Esophagus (tissue), 2 donors: ENCODE measurements around the gene VIL1. TPM values are rescaled to one million over a fixed set of nuclear protein-coding genes. Genes with fewer than 3 reads are reported as not detected.

Source experiments
- H3K27ac ChIP-seq, 2 donors: one replicate each; pipeline ENCODE4 v1.5.1; 2013; ENCODE audit warnings: low read depth in 2 of 2, mild to moderate bottlenecking in 2 of 2, inconsistent platforms in 1 of 2, low read length in 1 of 2, moderate library complexity in 1 of 2
- H3K27me3 ChIP-seq, 2 donors: one replicate each; pipeline ENCODE4 v1.6.1; 2013; ENCODE audit warnings: low read length in 2 of 2, control low read depth in 1 of 2, mild to moderate bottlenecking in 1 of 2; ENCODE audit not compliant: insufficient read depth in 2 of 2, control insufficient read depth in 1 of 2
- H3K36me3 ChIP-seq, 2 donors: one replicate each; pipeline ENCODE4 v1.6.1; 2013; ENCODE audit warnings: low read length in 1 of 2; ENCODE audit not compliant: control insufficient read depth in 2 of 2, insufficient read depth in 2 of 2
- H3K4me1 ChIP-seq, 2 donors: one replicate each; pipeline ENCODE4 v1.6.1; 2013; ENCODE audit warnings: low read length in 1 of 2; ENCODE audit not compliant: control insufficient read depth in 2 of 2, insufficient read depth in 2 of 2
- H3K4me3 ChIP-seq, 2 donors: one replicate each; pipeline ENCODE4 v1.5.1; 2013; ENCODE audit warnings: low read length in 2 of 2, mild to moderate bottlenecking in 2 of 2, low read depth in 1 of 2, moderate library complexity in 1 of 2
- H3K9me3 ChIP-seq, 2 donors: one replicate each; pipeline ENCODE4 v1.6.1; 2013; ENCODE audit warnings: mild to moderate bottlenecking in 2 of 2, low read depth in 1 of 2, low read length in 1 of 2, moderate library complexity in 1 of 2; ENCODE audit not compliant: control insufficient read depth in 2 of 2, insufficient read depth in 1 of 2
- WGBS, 2 donors: extraction: QIAGEN DNeasy Blood & Tissue Kit; methylation state at CpG; one replicate each; pipeline ENCODE4 v1.1.7; 2013; 5-methylcytosine and 5-hydroxymethylcytosine counted together
- polyA plus RNA-seq, 2 donors: library from polyadenylated mRNA; stranded (reverse); fragments of 200-250 nt; gene quantifications; one replicate each; pipeline ENCODE4 v1.2.3, GENCODE V29; 2013
- donor health status: healthy with polysubstance abuse.
- donor health status: Bipolar disorder and iron deficiency.

VIL1 gene
- polyA plus RNA-seq, 2 donors, result 0.02 to 0.26 TPM

GRCh38 chr2:218404351-218405085, 14.4 kb upstream of the VIL1 start:
- Histone ChIP-seq H3K4me1 (peaks cover 0 to 31% of the 10 kb centered on the region in 2 donors), H3K27me3 (no peaks in the 10 kb centered on the region), H3K4me3 (no peak overlapping the region), H3K9me3 (no peaks in the 10 kb centered on the region), H3K27ac (peak overlapping the region; percentile 13 to 86), H3K36me3 (peaks cover 9 to 35% of the 10 kb centered on the region in 2 donors)
- WGBS, 2 donors, result 64 to 77% methylated on average over 16 of the region's 16 CpGs

- WGBS, 2 donors, result 43 to 51% methylated on average over 8 of the region's 8 CpGs
- peak overlapping the region; percentile 86 to 94 for H3K27ac ChIP-seq
- no peaks in the 10 kb centered on the region for H3K9me3 ChIP-seq
- H3K36me3 ChIP-seq, result peaks cover 9 to 35% of the 10 kb centered on the region in 2 donors
- no peak overlapping the region for H3K4me3 ChIP-seq
- peaks cover 0 to 31% of the 10 kb centered on the region in 2 donors for H3K4me1 ChIP-seq
- H3K27me3 ChIP-seq, result no peaks in the 10 kb centered on the region
These were observed 13.7 kb upstream of the VIL1 start for GRCh38 chr2:218405086-218405745.

GRCh38 chr2:218405746-218406208, 13.1 kb upstream of the VIL1 start:
- Histone ChIP-seq H3K4me3 (peak overlapping the region; percentile 1 to 24), H3K36me3 (peaks cover 9 to 35% of the 10 kb centered on the region in 2 donors), H3K9me3 (no peaks in the 10 kb centered on the region), H3K4me1 (peaks cover 0 to 31% of the 10 kb centered on the region in 2 donors), H3K27me3 (no peaks in the 10 kb centered on the region), H3K27ac (peak overlapping the region; percentile 86 to 94)
- 3 to 4% methylated on average over 15 of the region's 15 CpGs for WGBS, 2 donors

- Histone ChIP-seq H3K27ac (peak overlapping the region; percentile 92 to 94), H3K4me1 (peaks cover 0 to 26% of the 10 kb centered on the region in 2 donors), H3K9me3 (no peaks in the 10 kb centered on the region), H3K36me3 (peaks cover 9 to 30% of the 10 kb centered on the region in 2 donors), H3K4me3 (peak overlapping the region; percentile 44 to 47), H3K27me3 (no peaks in the 10 kb centered on the region)
- WGBS, 2 donors, result 1% methylated on average over 32 to 56 of the region's 56 CpGs
These were observed 12.5 kb upstream of the VIL1 start for GRCh38 chr2:218406209-218406948.

- peak overlapping the region; percentile 44 to 47 for H3K4me3 ChIP-seq
- 5% methylated on average over 13 of the region's 13 CpGs for whole genome bisulfite sequencing, 2 donors
- no peaks in the 10 kb centered on the region for H3K27me3 ChIP-seq
- H3K9me3 ChIP-seq, result no peaks in the 10 kb centered on the region
- peaks cover 9 to 23% of the 10 kb centered on the region in 2 donors for H3K36me3 ChIP-seq
- peak overlapping the region; percentile 91 to 92 for H3K27ac ChIP-seq
- H3K4me1 ChIP-seq, result peaks cover 0 to 19% of the 10 kb centered on the region in 2 donors
These were observed 11.8 kb upstream of the VIL1 start for GRCh38 chr2:218406949-218407618.

- Histone ChIP-seq H3K36me3 (peaks cover 6 to 17% of the 10 kb centered on the region in 2 donors), H3K27me3 (no peaks in the 10 kb centered on the region), H3K4me1 (peaks cover 0 to 13% of the 10 kb centered on the region in 2 donors), H3K4me3 (no peak overlapping the region), H3K27ac (peak overlapping the region in 1 of 2 donors; percentile 92), H3K9me3 (no peaks in the 10 kb centered on the region)
- WGBS, 2 donors, result 73 to 79% methylated on average over 8 of the region's 8 CpGs
These were observed 11.2 kb upstream of the VIL1 start for GRCh38 chr2:218407717-218408116.

- no peak overlapping the region for H3K4me3 ChIP-seq
- WGBS, 2 donors, result 86 to 87% methylated on average over 5 of the region's 5 CpGs
- no peaks in the 10 kb centered on the region for H3K9me3 ChIP-seq
- no peaks in the 10 kb centered on the region for H3K27me3 ChIP-seq
- H3K27ac ChIP-seq, result no peak overlapping the region
- H3K4me1 ChIP-seq, result no peaks in the 10 kb centered on the region
- H3K36me3 ChIP-seq, result no peaks in the 10 kb centered on the region
These were observed 604 bp upstream of the VIL1 start for GRCh38 chr2:218418321-218418716.

GRCh38 chr2:218419630-218420216, 800 bp downstream of the VIL1 start:
- 75 to 86% methylated on average over 7 of the region's 7 CpGs for WGBS, 2 donors
- no peaks in the 10 kb centered on the region for H3K4me1 ChIP-seq
- H3K27me3 ChIP-seq, result no peaks in the 10 kb centered on the region
- H3K9me3 ChIP-seq, result no peaks in the 10 kb centered on the region
- H3K4me3 ChIP-seq, result no peak overlapping the region
- no peak overlapping the region for H3K27ac ChIP-seq
- no peaks in the 10 kb centered on the region for H3K36me3 ChIP-seq

GRCh38 chr2:218421027-218421426, 2.1 kb downstream of the VIL1 start:
- no peaks in the 10 kb centered on the region for H3K36me3 ChIP-seq
- H3K9me3 ChIP-seq, result no peaks in the 10 kb centered on the region
- 82 to 90% methylated on average over 2 of the region's 2 CpGs for WGBS, 2 donors
- no peak overlapping the region for H3K27ac ChIP-seq
- H3K27me3 ChIP-seq, result no peaks in the 10 kb centered on the region
- H3K4me3 ChIP-seq, result no peak overlapping the region
- no peaks in the 10 kb centered on the region for H3K4me1 ChIP-seq
